NK-92 (cell line): ENCODE measurements around the gene BTBD7.

ENCODE experiments used
- DNase-seq: peaks from one replicate; lab custom pipeline; 2025; ENCODE audit not compliant: unreplicated experiment; lab: John Stamatoyannopoulos, UW

BTBD7 gene

DNA sequence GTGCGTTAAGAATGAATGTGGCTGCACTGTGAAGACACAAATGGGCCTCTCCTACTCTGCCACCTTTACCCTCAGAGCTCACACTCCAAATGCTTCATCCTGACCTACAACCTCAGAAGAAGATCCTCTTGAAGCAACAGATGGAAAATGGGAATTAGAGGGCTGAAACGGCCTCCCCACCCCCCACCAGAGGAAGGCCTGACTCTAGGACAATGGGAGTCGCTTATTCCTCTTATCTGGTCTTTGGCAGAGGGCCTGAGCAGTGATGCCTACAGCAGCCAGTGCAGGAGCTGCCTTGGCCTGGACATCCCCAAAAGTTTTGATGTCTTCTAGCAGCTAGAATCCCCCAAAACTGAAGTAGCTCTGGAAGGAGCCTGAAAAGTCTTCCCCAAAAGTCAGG is 29.2 kb downstream of the BTBD7 start:
- no peak for DNase-seq

DNA sequence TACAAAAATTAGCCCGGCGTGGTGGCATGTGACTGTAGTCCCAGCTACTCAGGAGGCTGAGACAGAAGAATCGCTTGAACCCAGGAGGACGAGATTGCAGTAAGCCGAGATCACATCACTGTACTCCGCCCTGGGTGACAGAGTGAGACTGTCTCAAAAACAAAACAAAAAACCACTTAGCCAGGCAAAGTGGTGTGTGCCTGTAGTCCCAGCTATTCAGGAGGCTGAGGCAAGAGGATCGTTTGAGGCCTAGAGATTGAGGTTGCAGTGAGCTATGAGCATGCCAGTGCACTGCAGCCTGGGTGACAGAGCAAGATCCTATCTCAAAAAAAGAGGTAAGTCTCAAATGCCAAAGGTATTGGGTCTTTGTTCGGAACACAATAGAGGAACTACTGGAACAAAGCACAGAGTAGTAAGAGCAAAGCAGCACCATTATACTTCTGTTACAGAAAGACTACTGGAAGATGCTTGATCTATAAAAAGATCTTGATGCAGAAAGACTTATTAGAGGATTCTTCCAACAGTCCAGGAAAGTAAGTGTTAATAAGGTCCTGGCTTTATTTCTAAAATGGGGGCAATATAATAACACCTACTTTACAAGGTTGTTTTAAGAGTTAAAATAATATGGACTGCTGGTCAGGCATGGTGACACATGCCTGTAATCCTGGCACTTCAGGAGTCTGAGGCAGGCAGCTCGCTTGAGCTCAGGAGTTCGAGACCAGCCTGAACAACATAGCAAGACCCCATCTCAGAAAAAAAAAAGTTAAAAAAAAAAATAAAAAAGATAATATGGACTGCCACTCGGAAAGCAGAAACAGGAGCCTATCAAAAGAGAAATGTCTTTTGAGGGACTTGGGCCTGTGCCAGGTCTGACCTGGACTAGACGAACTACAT is 29.9 kb downstream of the BTBD7 start:
- no peak for DNase-seq

DNA sequence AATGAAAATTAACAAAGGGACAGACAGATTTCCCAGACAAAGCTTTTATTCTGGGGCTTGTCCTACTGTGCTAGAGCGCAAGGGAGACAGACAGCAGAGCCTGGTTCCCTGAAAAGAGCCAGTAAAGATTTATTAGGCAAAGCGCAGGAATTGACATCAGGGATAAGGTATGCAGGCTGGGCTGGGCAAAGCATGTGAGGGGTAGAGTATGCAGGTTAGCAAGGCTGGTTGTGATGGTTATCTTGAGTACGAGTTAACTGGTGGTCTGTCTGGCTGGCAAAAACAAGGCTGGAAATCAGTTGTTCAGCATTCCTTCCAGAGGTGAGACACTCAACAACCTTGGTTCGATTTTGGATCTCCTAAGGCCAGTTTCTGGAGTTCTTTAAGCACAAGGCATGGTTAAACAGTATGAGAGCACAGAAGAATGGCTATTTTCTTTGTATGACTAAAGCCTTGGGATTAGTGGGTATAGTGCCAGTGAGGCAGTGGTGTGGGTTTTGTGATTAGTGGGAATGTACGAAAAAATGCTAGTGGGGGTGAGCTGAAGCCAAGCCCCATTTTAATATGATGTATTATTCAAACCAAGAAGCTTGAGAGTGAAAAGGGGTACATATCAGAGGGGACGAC is 30.9 kb downstream of the BTBD7 start:
- DNase-seq: no peak

DNA sequence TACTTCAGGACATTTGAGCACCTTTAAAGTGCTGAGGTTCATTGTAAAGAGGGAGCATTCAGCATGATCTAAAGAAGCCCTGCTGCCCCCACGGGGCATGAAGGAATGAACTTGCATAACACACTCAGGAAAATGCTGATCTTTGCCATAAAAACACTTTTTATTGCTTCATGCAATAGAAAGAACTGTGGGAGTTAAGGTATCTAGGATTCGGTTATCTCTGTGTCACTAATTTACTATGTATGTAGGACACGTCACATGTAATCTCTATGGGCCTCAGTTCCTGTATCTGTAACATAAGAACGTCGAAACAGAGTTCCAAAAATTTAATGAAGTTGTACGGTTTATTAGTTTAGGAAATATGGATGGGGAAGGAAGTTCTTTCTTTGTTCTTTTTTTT is 33.0 kb downstream of the BTBD7 start:
- DNase-seq: no peak

DNA sequence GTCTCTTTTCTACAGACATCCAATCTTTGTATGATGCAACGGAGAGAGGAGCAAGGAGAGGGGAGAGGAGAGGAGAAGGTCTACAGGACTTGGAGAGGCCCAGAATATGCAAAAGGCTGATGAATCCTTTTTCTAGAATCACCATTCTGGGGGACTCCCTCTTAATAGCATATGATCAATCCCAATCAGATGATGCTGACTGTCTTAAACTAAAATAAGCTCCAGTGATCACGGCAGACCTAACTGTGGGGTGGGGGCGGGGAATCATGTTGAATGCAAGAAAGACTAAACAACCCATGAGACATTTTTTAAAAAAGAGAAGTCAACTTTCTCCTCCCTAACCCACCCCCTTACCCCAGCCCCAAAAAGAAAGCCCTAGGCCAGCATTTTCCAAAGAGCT is 33.4 kb downstream of the BTBD7 start:
- DNase-seq: no peak

DNA sequence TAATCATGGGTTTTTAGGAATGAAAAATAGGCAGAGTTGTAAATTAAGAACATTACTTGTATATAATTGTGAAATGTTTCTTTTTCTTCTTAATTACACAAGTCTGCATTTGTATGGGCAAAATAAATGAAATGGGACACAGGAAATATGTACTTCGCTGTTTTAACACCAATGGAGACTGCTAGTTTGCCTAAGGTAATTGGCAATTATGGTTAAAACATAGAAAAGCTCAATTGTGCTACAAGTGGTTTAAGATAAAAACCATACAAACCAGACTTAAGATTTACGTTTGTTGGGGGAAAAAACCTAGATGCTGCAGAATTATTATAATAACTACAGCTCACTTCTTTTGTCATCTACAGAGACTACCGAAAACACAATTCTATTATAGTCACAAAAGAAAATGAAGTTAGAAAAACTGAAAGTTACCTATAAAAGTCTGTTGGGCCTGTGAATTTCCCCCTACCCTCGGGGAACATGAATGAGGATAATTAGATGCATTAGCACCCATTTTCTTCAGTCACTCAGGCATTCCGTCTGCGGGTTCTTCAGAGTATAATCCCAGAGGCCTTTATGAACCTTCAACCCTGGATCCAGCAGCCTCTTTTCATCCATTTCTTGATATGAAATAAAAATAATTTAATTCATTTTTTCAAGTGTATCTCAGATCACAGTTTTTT is 37.2 kb downstream of the BTBD7 start:
- no peak for DNase-seq

DNA sequence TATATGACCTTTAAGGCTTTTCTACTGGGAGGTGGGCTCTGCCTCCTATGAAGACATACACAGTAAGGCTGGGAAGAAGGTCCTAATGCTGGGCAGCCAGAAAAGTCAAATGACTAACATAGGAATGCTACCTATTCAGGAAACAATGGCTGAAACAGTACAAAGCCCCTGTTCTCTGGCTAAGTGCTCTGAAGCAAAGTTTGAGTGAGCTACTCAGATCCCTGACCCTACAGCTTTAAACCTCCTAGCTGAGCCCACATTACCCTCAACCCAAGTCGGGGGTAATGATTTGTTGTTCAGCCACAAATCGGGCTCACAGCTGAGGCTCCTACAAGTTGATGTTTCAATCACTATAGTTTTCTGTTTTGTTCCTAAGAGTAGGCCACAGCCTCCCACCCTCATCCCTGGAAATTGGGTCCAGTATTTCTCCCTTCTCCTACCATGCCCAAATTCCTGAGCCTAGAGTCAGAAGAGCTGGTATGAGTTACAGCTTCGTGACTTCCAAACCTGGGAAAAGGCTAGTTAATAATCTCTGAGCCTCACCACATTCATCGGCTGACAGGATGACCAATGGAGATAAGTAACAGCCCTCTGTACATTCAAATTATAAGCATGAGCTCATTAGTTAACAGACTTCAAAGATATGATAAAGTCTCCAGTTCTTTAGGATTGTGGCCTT is 46.5 kb downstream of the BTBD7 start:
- no peak for DNase-seq

DNA sequence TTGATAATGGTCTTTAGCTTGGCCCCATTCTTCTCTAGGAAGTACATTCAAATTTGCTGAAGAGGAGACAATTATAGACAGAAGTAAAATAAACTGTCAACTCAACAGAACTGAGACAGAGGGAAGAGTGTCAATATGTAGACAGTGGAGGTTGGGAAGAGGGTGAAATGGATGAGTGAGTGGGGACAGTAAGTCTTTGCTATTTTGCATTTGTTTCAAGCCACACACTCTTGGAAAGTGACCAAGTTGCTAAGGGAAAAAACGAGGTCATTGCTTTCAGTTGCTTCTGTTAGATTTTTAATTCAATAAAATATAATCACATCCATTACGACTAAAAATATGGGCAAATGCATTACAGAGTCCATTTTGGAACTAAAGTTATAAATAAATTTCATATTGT is 47.8 kb downstream of the BTBD7 start:
- DNase-seq: no peak

DNA sequence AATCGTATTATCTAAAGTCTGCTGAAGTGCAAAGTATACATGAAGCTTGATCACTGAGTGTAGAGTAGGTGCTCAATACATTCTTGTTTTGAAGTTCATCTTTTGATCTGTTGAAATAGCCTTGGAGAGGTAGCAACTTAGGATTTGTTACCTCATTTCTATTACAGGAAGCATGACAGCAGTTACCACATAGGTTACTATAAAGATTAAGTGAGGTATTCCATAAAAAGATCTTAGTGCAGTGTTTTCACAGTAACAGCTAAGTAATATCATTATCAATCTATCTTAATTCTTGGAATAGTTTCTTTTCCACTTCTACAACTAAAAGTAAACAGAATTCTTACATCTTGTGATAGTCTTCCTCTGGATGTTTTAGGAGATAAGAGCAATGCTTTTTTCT is 50.9 kb downstream of the BTBD7 start:
- no peak for DNase-seq

DNA sequence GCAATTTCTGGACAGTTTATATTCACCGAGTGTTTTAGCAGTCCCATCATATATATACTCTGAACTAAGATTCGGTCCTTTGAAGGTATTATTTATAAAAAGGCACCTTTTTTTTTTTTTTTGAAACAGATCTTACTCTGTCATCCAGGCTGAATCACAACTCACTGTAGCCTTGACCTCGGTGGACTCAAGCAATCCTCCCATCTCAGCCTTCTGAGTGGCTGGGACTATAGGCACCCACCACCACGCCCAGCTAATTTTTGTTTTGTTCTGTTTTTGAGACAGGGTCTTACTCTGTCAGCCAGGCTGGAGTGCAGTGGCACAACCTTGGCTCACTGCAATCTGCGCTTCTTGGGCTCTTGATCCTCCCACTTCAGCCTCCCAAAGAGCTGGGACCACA is 52.1 kb downstream of the BTBD7 start:
- DNase-seq: no peak

DNA sequence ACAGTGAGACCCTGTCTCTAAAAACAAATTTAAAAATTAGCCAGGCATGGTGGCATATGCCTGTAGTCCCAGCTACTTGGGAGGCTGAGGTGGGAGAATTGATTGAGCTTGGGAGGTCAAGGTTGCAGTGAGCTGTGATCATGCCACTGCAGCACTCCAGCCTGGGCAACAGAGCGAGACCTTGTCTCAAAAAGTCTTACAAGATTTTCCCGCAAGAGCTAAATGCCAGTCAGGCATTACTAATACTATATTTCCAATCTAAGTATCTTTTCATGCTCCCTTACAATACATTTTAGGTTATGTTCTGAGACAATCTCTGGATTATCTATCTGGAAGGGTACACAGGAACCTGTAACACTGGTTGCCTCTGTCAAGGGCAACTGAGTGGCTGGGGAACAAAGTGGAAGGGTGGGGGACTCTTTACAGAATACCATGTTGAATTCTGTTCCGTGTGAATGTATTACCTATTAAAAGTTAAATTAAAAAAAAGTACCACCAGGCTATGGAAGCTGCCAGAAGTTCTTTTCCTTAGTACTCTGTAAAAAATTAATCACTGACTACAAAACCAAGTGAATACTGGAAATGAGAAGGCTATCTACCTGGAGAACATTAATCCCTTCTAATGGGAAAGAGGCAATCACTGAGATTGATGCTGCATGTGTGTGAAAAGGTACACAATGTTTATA is 56.7 kb downstream of the BTBD7 start:
- no peak for DNase-seq

DNA sequence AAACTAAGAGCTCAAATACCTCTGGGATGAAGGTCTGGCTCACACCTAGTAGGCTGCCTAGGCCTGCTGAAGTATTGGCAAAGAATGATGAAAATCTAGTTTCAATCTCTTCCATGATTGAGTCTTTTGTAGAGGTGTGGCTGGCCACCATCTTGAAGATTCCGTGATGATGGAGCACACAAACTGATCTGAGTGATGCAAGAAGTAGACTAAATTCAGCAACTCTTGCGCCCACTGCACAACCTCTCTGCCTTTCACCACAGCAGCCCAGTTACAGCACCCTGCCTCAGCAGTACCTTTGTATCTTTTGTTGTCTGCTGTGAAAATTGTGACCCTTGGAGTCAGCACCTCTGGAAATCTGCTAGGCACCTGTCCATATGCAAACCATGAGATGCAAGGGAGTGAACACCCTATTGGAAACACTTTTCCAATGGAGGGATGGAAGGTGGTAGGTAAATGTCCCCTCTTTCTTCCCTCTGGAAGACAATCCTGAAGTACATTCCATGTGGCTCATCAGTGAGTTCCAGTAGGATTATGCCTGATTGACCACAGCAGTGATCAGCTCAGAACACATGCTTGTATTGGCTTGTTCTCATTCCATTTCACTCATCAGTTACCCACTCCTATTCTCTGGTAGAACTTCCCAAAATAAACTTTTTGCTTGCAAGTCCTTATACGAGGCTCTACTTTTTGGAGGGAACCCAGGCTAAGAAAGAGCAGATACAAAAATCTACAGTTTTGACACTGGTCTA is 58.6 kb downstream of the BTBD7 start:
- no peak for DNase-seq

DNA sequence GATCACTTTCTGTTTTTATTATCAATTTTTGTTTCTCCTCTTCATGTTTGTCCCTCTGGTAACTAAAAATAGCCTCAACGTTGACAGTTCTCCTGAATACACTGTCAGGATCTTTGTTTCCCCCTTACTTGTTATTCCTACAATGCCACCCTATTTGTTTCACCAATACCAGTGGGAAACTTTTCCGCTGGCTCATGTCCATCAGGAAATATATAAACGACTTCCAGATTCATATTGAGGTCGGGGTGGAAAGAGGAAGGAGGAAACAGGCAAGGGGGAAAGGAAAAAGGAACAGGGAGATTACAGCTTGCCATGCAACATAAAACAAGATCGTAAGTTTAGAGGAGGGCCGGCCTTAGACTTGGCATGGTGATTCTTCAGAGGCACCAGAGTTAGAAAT is 61.7 kb downstream of the BTBD7 start:
- no peak for DNase-seq

DNA sequence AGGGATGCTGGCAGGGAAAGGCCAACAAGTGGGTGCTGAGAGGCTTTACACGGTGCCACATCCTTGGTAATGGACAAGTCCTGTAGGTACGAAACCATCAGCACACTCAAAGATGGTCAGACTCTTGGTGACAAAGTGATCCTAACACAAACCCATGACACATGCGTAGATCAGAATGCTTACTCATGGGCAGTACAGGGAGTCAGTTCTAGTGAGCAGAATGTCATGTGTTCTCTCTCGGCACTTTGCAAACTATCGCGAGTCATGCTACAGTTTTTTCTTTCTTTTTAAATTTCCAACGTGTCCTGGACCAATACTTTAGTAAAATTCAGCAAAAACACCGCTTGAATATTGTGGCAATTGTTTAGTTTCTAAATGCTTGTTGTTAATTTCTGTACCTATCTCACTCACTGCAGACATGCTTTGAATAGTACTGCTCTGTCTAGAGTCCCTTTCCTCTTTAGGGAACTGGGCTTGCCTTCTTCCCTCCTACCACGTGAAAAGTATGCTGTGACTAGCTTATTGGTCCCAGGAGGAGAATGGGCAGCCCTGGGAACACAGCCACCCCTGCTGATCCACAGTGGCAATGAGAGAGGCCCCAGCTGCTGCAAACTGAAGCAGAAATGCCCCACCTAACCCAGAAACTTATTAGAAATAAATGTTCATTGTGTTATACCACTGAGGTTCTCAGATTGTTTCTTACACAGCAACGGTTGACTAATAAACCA is 63.3 kb downstream of the BTBD7 start:
- DNase-seq: no peak

DNA sequence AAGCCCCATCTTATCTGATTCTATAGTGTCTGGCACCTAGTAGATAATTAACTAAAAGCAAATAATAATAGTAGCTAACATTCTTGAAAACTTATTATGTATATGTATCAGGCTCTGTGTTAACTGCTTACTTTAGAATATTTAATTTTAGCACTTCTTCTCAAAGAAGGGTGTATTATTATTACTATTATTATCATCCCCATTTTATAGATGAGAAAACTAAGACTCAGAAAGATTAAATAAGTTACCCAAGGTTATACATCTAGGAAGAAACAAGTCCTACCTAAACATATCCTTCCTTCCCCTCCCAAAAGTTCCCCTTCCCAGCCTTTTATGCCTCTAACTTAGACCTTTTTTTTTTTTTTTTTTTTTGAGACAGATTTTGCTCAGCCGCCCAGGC is 64.4 kb downstream of the BTBD7 start:
- no peak for DNase-seq

DNA sequence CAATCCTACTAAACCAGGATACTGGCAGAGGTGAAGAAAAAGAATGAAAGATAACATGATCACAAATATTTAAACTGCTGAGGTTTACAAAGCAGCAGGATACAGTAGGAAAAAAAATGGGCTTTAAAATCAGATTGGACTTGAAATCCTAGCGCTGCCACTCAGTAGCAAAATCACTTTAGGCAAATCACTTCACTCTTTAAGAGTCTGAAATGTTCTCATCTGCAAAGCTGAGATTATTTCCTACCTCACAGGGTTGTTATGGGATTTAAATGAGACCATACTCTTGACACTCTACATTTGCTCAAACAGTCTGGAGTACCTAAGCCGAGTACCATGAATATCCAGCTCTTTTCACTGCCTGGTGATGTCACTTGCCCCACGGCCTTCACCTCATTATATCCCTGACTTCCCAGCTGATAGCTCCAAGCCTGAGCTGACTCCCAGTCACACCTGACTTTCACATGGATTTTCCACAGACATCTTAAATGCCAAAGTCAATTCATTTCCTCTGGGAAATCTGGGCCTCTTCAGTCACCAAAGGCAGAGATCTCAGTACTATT is 65.6 kb downstream of the BTBD7 start:
- DNase-seq: no peak

DNA sequence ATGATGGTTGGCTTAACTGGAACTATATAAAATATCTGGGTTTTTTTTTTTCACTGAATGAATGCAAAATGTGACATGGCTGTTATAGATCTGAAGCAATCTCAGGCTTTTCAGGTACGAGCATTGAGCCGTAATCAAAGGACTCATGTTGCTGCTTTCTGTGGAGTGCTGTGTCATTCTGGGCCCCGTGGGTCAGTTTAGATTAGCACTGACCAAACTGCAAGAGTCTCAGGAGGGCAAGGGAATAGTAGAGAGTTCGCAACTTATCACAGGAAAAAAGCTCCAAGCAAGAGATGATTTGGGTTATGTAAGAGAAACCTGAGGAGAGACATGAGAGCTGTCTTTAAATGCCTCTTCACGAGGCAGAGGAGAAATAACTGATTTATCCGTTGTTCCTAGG is 66.7 kb downstream of the BTBD7 start:
- no peak for DNase-seq

DNA sequence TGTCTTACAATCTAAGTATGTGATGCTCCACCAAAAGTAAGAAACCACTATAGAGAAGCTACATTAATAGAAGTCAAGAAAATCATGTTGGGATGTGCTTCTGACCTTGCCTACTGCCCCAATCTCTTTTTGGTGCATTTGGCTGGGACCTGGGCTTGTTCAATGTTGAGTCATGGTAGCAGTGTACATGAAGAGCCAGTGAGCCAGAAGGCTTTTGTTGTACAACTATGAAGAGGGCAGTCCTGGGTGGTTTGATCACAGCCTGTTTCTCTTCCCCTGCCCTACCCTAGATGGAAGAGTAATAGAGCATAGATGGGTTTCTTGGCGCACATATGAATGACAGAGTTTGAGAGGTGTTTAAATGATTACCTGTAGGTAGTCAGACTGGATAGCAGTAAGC is 69.4 kb downstream of the BTBD7 start:
- DNase-seq: no peak

DNA sequence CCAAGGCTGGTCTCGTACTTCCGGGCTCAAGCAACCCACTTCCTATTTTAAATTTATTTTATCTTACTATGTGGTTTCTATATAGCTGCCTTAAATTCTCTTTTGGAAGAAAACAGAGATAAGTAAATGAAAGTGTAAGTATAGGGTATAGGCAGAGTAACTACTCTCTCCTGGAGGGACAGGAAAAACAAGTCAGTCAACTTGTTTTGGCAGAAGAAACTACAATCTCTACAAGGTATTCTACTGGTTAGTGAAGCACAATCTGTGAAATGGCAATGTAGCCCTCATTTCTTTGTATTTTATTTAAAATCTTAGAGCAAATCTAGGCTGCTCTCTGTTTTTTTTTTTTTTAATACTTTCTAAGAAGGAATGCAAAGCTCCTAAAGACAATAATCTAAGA is 70.4 kb downstream of the BTBD7 start:
- DNase-seq: no peak
